Neural progenitor cell (in vitro differentiated cells): ENCODE data around the gene RPS15A. TPM values are rescaled to one million over a fixed set of nuclear protein-coding genes. Genes with fewer than 3 reads are reported as not detected.

Source experiments
- DNase-seq: peaks from one replicate; pipeline ENCODE4 v3.0.0-alpha.2; 2016; ENCODE audit warnings: low spot score
- H2AFZ ChIP-seq: fragments of 200-600 bp; sonication (generic); replicated peaks from 2 replicates; pipeline ENCODE4 v1.6.1; 2016; ENCODE audit warnings: antibody characterized with exemption
- H3F3A ChIP-seq: fragments of 200-600 bp; sonication (generic); 2 replicates; pipeline ENCODE4 v1.6.1; 2016; ENCODE audit warnings: antibody characterized with exemption, low read depth
- H3K27ac ChIP-seq: fragments of 200-600 bp; sonication (generic); 2 replicates; pipeline ENCODE4 v1.5.1; 2016; ENCODE audit warnings: mild to moderate bottlenecking
- H3K27me3 ChIP-seq: fragments of 200-600 bp; sonication (generic); 2 replicates; pipeline ENCODE4 v1.6.1; 2016; ENCODE audit warnings: mild to moderate bottlenecking, moderate library complexity
- H3K36me3 ChIP-seq: fragments of 200-600 bp; sonication (generic); 2 replicates; pipeline ENCODE4 v1.5.1; 2016
- H3K4me1 ChIP-seq: fragments of 200-600 bp; sonication (generic); 2 replicates; pipeline ENCODE4 v1.6.1; 2016; ENCODE audit warnings: mixed run types
- H3K4me2 ChIP-seq: fragments of 200-600 bp; sonication (generic); 2 replicates; pipeline ENCODE4 v1.6.1; 2016
- H3K4me3 ChIP-seq: fragments of 200-600 bp; sonication (generic); 2 replicates; pipeline ENCODE4 v1.5.1; 2016
- H3K79me2 ChIP-seq: fragments of 200-600 bp; sonication (generic); 2 replicates; pipeline ENCODE4 v1.6.1; 2016; ENCODE audit warnings: low read depth
- H3K9ac ChIP-seq: fragments of 200-600 bp; sonication (generic); 2 replicates; pipeline ENCODE4 v1.6.1; 2016
- H3K9me3 ChIP-seq: fragments of 200-600 bp; sonication (generic); 2 replicates; pipeline ENCODE4 v1.5.1; 2016; ENCODE audit warnings: low read depth
- H4K20me1 ChIP-seq: fragments of 200-600 bp; sonication (generic); 2 replicates; pipeline ENCODE4 v1.6.1; 2016; ENCODE audit warnings: low read depth
- H3K27ac Mint-ChIP-seq: 3 replicates; pipeline ENCODE4 v1.8.0; 2021; ENCODE audit warnings: mixed read lengths
- H3K27me3 Mint-ChIP-seq: 2 replicates; pipeline ENCODE4 v1.8.0; 2022; ENCODE audit warnings: low read depth, mild to moderate bottlenecking, inconsistent platforms, moderate library complexity, mixed read lengths; ENCODE audit not compliant: insufficient read depth
- H3K36me3 Mint-ChIP-seq: 3 replicates; pipeline ENCODE4 v1.8.0; 2021; ENCODE audit warnings: mixed read lengths
- H3K4me1 Mint-ChIP-seq: 3 replicates; pipeline ENCODE4 v1.8.0; 2021; ENCODE audit warnings: mixed read lengths
- H3K4me3 Mint-ChIP-seq: 3 replicates; pipeline ENCODE4 v1.8.0; 2021; ENCODE audit warnings: mild to moderate bottlenecking, moderate library complexity, mixed read lengths
- H3K9me3 Mint-ChIP-seq: 3 replicates; pipeline ENCODE4 v1.8.0; 2020; ENCODE audit warnings: mixed read lengths
- CTCF ChIP-seq: fragments of 200-600 bp; sonication (generic); IDR thresholded peaks from 2 replicates; pipeline ENCODE4 v1.5.1; 2017; ENCODE audit warnings: antibody characterized with exemption, mild to moderate bottlenecking
- EZH2 ChIP-seq: fragments of 200-600 bp; sonication (generic); IDR thresholded peaks from 2 replicates; pipeline ENCODE4 v1.6.1; 2017; ENCODE audit warnings: antibody characterized with exemption, mild to moderate bottlenecking, moderate library complexity
- EZH2phosphoT487 ChIP-seq: fragments of 200-600 bp; sonication (generic); IDR thresholded peaks from 2 replicates; pipeline ENCODE4 v1.6.1; 2017; ENCODE audit warnings: antibody characterized with exemption
- total RNA-seq: library from RNA; depleted of rRNA; stranded (reverse); fragments of >200 nt; gene quantifications from 2 replicates; pipeline ENCODE4 v1.2.3, GENCODE V29; 2015; ENCODE audit warnings: low replicate concordance

RPS15A gene
- total RNA-seq, 1 donor from 2014 or later: 4,863 TPM

DNA sequence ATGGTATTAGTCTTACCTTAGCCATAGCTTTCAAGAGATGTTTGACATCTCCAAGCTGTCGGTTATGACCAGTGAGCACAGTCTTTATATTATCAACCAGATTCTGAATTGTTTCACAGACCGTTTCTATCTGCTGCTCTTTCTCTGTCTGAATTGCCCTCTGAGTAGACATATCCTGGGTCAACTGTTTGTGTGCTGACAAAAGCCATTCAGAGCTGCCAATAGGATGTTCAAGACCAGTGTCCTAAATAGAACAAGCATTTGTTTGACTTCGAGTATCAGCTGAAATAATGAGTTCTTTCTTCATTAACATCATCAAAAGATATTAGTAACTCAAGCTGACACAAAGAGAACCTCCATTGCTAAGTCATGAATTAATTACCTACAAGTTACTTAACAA, 26.2 kb upstream of the RPS15A start:
- peaks cover 30% of the 10 kb centered on the region for H3K36me3 ChIP-seq

DNA sequence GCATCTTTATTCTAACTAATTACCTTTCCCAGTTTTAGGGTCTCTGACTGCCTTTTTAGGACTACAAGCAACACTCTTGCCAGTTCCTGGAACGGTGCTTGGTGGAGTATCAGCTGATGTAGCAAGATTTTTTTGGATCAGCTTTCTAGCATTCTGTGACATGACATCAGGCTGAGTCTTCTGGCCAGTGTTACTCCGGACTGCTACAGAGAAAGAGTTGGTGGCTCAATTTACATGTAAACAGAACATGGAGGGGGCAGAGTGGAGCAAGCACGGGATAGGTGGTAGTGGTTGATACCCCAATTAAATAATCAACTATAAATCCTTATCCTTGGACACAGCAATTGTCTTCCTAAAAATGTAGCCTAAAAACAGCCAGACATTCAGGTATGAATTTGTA, 21.8 kb upstream of the RPS15A start:
- H4K20me1 ChIP-seq: no peaks in the 10 kb centered on the region
- DNase-seq: no peak
- no peak overlapping the region for H3K4me3 Mint-ChIP-seq
- no peaks in the 10 kb centered on the region for H3K9me3 Mint-ChIP-seq
- H3K27me3 Mint-ChIP-seq: peaks cover 4% of the 10 kb centered on the region
- H2AFZ ChIP-seq: no peak overlapping the region
- TF ChIP-seq CTCF (no peak), EZH2 (no peak), EZH2phosphoT487 (no peak)
- H3K27me3 ChIP-seq: no peaks in the 10 kb centered on the region
- no peak overlapping the region for H3K27ac ChIP-seq
- no peak overlapping the region for H3K9ac ChIP-seq
- peaks cover 39% of the 10 kb centered on the region for H3K36me3 ChIP-seq
- no peak overlapping the region for H3K4me2 ChIP-seq
- peaks cover 41% of the 10 kb centered on the region for H3K36me3 Mint-ChIP-seq
- H3K4me1 Mint-ChIP-seq: no peaks in the 10 kb centered on the region
- peaks cover 6% of the 10 kb centered on the region for H3F3A ChIP-seq
- no peak overlapping the region for H3K27ac Mint-ChIP-seq
- no peaks in the 10 kb centered on the region for H3K79me2 ChIP-seq
- H3K4me3 ChIP-seq: no peak overlapping the region
- H3K9me3 ChIP-seq: no peaks in the 10 kb centered on the region
- H3K4me1 ChIP-seq: no peaks in the 10 kb centered on the region

More for the DNA sequence above, 26.2 kb upstream of the RPS15A start:
- H3K27ac Mint-ChIP-seq: no peak overlapping the region
- H4K20me1 ChIP-seq: no peaks in the 10 kb centered on the region
- no peak overlapping the region for H3K4me2 ChIP-seq
- H3K36me3 Mint-ChIP-seq: peaks cover 22% of the 10 kb centered on the region
- TF ChIP-seq CTCF: no peak
- no peak for TF ChIP-seq EZH2phosphoT487
- H3K27me3 ChIP-seq: no peaks in the 10 kb centered on the region
- H3K4me3 Mint-ChIP-seq: no peak overlapping the region
- H3K9me3 Mint-ChIP-seq: no peaks in the 10 kb centered on the region
- no peaks in the 10 kb centered on the region for H3K4me1 Mint-ChIP-seq
- H3K27me3 Mint-ChIP-seq: no peaks in the 10 kb centered on the region
- no peaks in the 10 kb centered on the region for H3F3A ChIP-seq
- no peak overlapping the region for H3K4me3 ChIP-seq
- H3K9ac ChIP-seq: no peak overlapping the region
- no peaks in the 10 kb centered on the region for H3K4me1 ChIP-seq
- H3K27ac ChIP-seq: no peak overlapping the region
- no peak for DNase-seq
- H3K9me3 ChIP-seq: no peaks in the 10 kb centered on the region
- H2AFZ ChIP-seq: no peak overlapping the region
- H3K79me2 ChIP-seq: no peaks in the 10 kb centered on the region

- H3K4me1 ChIP-seq: peaks cover 15% of the 10 kb centered on the region
- Mint-ChIP-seq H3K9me3 (no peaks in the 10 kb centered on the region), H3K4me1 (peaks cover 22% of the 10 kb centered on the region), H3K36me3 (peaks cover 37% of the 10 kb centered on the region), H3K4me3 (no peak overlapping the region), H3K27ac (no peak overlapping the region), H3K27me3 (peaks cover 4% of the 10 kb centered on the region)
- no peak for TF ChIP-seq EZH2
- no peak for TF ChIP-seq CTCF
- no peak for TF ChIP-seq EZH2phosphoT487
- no peak overlapping the region for H3K27ac ChIP-seq
- H2AFZ ChIP-seq: no peak overlapping the region
- H3K9ac ChIP-seq: no peak overlapping the region
- no peak for DNase-seq
- H3K79me2 ChIP-seq: peaks cover 9% of the 10 kb centered on the region
- peaks cover 23% of the 10 kb centered on the region for H3K36me3 ChIP-seq
- no peak overlapping the region for H3K4me2 ChIP-seq
- H3K27me3 ChIP-seq: no peaks in the 10 kb centered on the region
- peaks cover 16% of the 10 kb centered on the region for H3F3A ChIP-seq
- H3K9me3 ChIP-seq: no peaks in the 10 kb centered on the region
- H4K20me1 ChIP-seq: no peaks in the 10 kb centered on the region
- H3K4me3 ChIP-seq: no peak overlapping the region
These were observed 19.0 kb upstream of the RPS15A start for GRCh38 chr16:18809165-18809564.
